Activated naive CD8-positive, alpha-beta T cell (primary cell): ENCODE results near the gene POM121C.
"Not testable (repeated sequence)": the region's sequence is repeated elsewhere in the genome, so short reads cannot be mapped to it uniquely, and the experiment has no call there.

Experiments
- H3K27ac Mint-ChIP-seq: one replicate; pipeline ENCODE4 v1.8.0; 2021; ENCODE audit warnings: mixed read lengths
- H3K27me3 Mint-ChIP-seq: one replicate; pipeline ENCODE4 v1.8.0; 2021; ENCODE audit warnings: mixed read lengths
- H3K36me3 Mint-ChIP-seq: one replicate; pipeline ENCODE4 v1.8.0; 2021; ENCODE audit warnings: mixed read lengths
- H3K4me1 Mint-ChIP-seq: one replicate; pipeline ENCODE4 v1.8.0; 2021; ENCODE audit warnings: low read depth, mixed read lengths
- H3K4me3 Mint-ChIP-seq: one replicate; pipeline ENCODE4 v1.8.0; 2021; ENCODE audit warnings: mild to moderate bottlenecking, mixed read lengths
- H3K9me3 Mint-ChIP-seq: one replicate; pipeline ENCODE4 v1.8.0; 2021; ENCODE audit warnings: low read depth, mixed read lengths

The POM121C gene

GRCh38 chr7:75367313-75367712 is 118.8 kb downstream of the POM121C start:
- H3K9me3 Mint-ChIP-seq, H3K27ac Mint-ChIP-seq, H3K4me3 Mint-ChIP-seq, H3K36me3 Mint-ChIP-seq, H3K4me1 Mint-ChIP-seq, H3K27me3 Mint-ChIP-seq: not testable (repeated sequence)
